ENCODE data around the gene UQCR11. TPM values are rescaled to one million over a fixed set of nuclear protein-coding genes. Genes with fewer than 3 reads are reported as not detected.

Gene UQCR11
- polyA plus RNA-seq, 3 donors, result 55.6 to 731 (median 659) TPM

- Histone ChIP-seq H3K36me3 (replicated peaks in 1 of 2; ENCODE audit: control insufficient read depth in 1 of 2, insufficient read depth in 2 of 2, low read length in 2 of 2) (peaks cover 43 to 50% of the 10 kb centered on the region in 2 donors), H3K79me2 (ENCODE audit: insufficient read depth, low read length) (no peaks in the 10 kb centered on the region), H3K9me3 (replicated peaks in 1 of 2; ENCODE audit: control insufficient read depth in 1 of 2, insufficient read depth in 1 of 2, low read length in 2 of 2) (no peaks in the 10 kb centered on the region), H3K4me1 (ENCODE audit: control insufficient read depth in 1 of 2, insufficient read depth in 2 of 2, low read length in 2 of 2) (peaks cover 22 to 23% of the 10 kb centered on the region in 2 donors), H3K4me2 (replicated peaks; ENCODE audit: extremely low read depth, low read length, poor library complexity, severe bottlenecking) (no peak overlapping the region), H4K20me1 (ENCODE audit: insufficient read depth, low read length) (no peaks in the 10 kb centered on the region), H3K27me3 (ENCODE audit: control insufficient read depth in 2 of 2, insufficient read depth in 2 of 2, low read length in 2 of 2) (peaks cover 0 to 6% of the 10 kb centered on the region in 2 donors), H3K9ac (ENCODE audit: insufficient read depth, low read length, poor library complexity, severe bottlenecking) (no peak overlapping the region), H3K27ac (ENCODE audit: low read depth in 1 of 2, low read length in 2 of 2) (no peak overlapping the region), H2AFZ (ENCODE audit: insufficient read depth, low read depth, low read length, poor library complexity, severe bottlenecking) (no peak overlapping the region), H3K4me3 (replicated peaks in 1 of 3; ENCODE audit: low read depth in 2 of 3, low read length in 3 of 3) (no peak overlapping the region)
- H3K27ac Mint-ChIP-seq, result no peak overlapping the region
- H3K27me3 Mint-ChIP-seq (ENCODE audit: low read depth in 3 of 3), result peaks cover 3 to 15% (median 7%) of the 10 kb centered on the region in 3 donors
- peaks cover 22% of the 10 kb centered on the region for H3K4me1 Mint-ChIP-seq
- peaks cover 36 to 62% of the 10 kb centered on the region in 2 donors for H3K36me3 Mint-ChIP-seq
- no peaks in the 10 kb centered on the region for H3K9me3 Mint-ChIP-seq
- 98% methylated on average over 11 of the region's 15 CpGs for WGBS (ENCODE audit: insufficient coverage)
- TF ChIP-seq CTCF (IDR thresholded peaks at IDR 0.05), result no peak
- intact Hi-C loops (cut with micrococcal nuclease), result no loop called here
- DNase-seq, result no peak
- H3K4me3 Mint-ChIP-seq, result no peak overlapping the region
Measured at GRCh38 chr19:1611353-1611752, 6.1 kb upstream of the UQCR11 start.

- Histone ChIP-seq H3K4me1 (ENCODE audit: control insufficient read depth in 1 of 2, insufficient read depth in 2 of 2, low read length in 2 of 2) (peaks cover 28 to 30% of the 10 kb centered on the region in 2 donors), H3K4me2 (replicated peaks; ENCODE audit: extremely low read depth, low read length, poor library complexity, severe bottlenecking) (no peak overlapping the region), H3K27me3 (ENCODE audit: control insufficient read depth in 2 of 2, insufficient read depth in 2 of 2, low read length in 2 of 2) (peaks cover 0 to 6% of the 10 kb centered on the region in 2 donors), H3K4me3 (replicated peaks in 1 of 3; ENCODE audit: low read depth in 2 of 3, low read length in 3 of 3) (no peak overlapping the region), H3K79me2 (ENCODE audit: insufficient read depth, low read length) (no peaks in the 10 kb centered on the region), H3K36me3 (replicated peaks in 1 of 2; ENCODE audit: control insufficient read depth in 1 of 2, insufficient read depth in 2 of 2, low read length in 2 of 2) (peaks cover 40 to 50% of the 10 kb centered on the region in 2 donors), H3K9ac (ENCODE audit: insufficient read depth, low read length, poor library complexity, severe bottlenecking) (no peak overlapping the region), H3K27ac (ENCODE audit: low read depth in 1 of 2, low read length in 2 of 2) (no peak overlapping the region), H4K20me1 (ENCODE audit: insufficient read depth, low read length) (no peaks in the 10 kb centered on the region), H2AFZ (ENCODE audit: insufficient read depth, low read depth, low read length, poor library complexity, severe bottlenecking) (no peak overlapping the region), H3K9me3 (replicated peaks in 1 of 2; ENCODE audit: control insufficient read depth in 1 of 2, insufficient read depth in 1 of 2, low read length in 2 of 2) (no peaks in the 10 kb centered on the region)
- TF ChIP-seq CTCF (IDR thresholded peaks at IDR 0.05), result no peak
- Mint-ChIP-seq H3K4me3 (no peak overlapping the region), H3K4me1 (peaks cover 29% of the 10 kb centered on the region), H3K27me3 (ENCODE audit: low read depth in 3 of 3) (peaks cover 3 to 15% (median 7%) of the 10 kb centered on the region in 3 donors), H3K27ac (no peak overlapping the region), H3K9me3 (no peaks in the 10 kb centered on the region), H3K36me3 (peaks cover 31 to 56% of the 10 kb centered on the region in 2 donors)
- DNase-seq, result no peak
- no CpG with 5 or more reads among the region's 11 CpGs for WGBS (ENCODE audit: insufficient coverage)
- intact Hi-C loops (cut with micrococcal nuclease), result no loop called here
Measured at GRCh38 chr19:1610579-1610978, 5.3 kb upstream of the UQCR11 start.

Data from CD14-positive monocyte (primary cell).